NK-92 (cell line): Measurements from ENCODE around the gene SH3PXD2B.
"Not testable (repeated sequence)": the region's sequence is repeated elsewhere in the genome, so short reads cannot be mapped to it uniquely, and the experiment has no call there.

ENCODE experiments used
- DNase-seq: peaks from one replicate; lab custom pipeline; 2025; ENCODE audit not compliant: unreplicated experiment; lab: John Stamatoyannopoulos, UW

The SH3PXD2B gene

GRCh38 chr5:172305380-172305779 lies 148.9 kb downstream of the SH3PXD2B start:
- DNase-seq: no peak

- no peak for DNase-seq
Measured at GRCh38 chr5:172303572-172304335, 150.6 kb downstream of the SH3PXD2B start.

- no peak for DNase-seq
Measured at GRCh38 chr5:172303162-172303561, 151.2 kb downstream of the SH3PXD2B start.

GRCh38 chr5:172302047-172302710 lies 152.1 kb downstream of the SH3PXD2B start:
- no peak for DNase-seq

- no peak for DNase-seq
Measured at GRCh38 chr5:172299916-172300439, 154.3 kb downstream of the SH3PXD2B start.

- no peak for DNase-seq
Measured at GRCh38 chr5:172294831-172295230, 159.5 kb downstream of the SH3PXD2B start.

- DNase-seq: no peak
Measured at GRCh38 chr5:172293745-172294342, 160.5 kb downstream of the SH3PXD2B start.

GRCh38 chr5:172293054-172293744 lies 161.1 kb downstream of the SH3PXD2B start:
- DNase-seq: no peak

GRCh38 chr5:172291837-172292236 lies 162.5 kb downstream of the SH3PXD2B start:
- not testable (repeated sequence) for DNase-seq

GRCh38 chr5:172288465-172288864 lies 165.9 kb downstream of the SH3PXD2B start:
- DNase-seq: no peak

- not testable (repeated sequence) for DNase-seq
Measured at GRCh38 chr5:172287140-172287539, 167.2 kb downstream of the SH3PXD2B start.

GRCh38 chr5:172285226-172286143 lies 168.8 kb downstream of the SH3PXD2B start:
- DNase-seq: no peak

GRCh38 chr5:172284611-172284980 lies 169.7 kb downstream of the SH3PXD2B start:
- no peak for DNase-seq

- no peak for DNase-seq
Measured at GRCh38 chr5:172283862-172284610, 170.3 kb downstream of the SH3PXD2B start.

GRCh38 chr5:172283020-172283861 lies 171.1 kb downstream of the SH3PXD2B start, which contains the start of gene UBTD2:
Gene UBTD2, minus strand, starts transcription at chr5:172283764. Its CDS starts 99 bp downstream, at chr5:172283665.
- no peak for DNase-seq

- no peak for DNase-seq
Measured at GRCh38 chr5:172282272-172283019, 171.9 kb downstream of the SH3PXD2B start.

- no peak for DNase-seq
Measured at GRCh38 chr5:172281346-172281745, 173.0 kb downstream of the SH3PXD2B start.

GRCh38 chr5:172280929-172281328 lies 173.4 kb downstream of the SH3PXD2B start:
- no peak for DNase-seq
